DMS79 treated with DMSO at 0.1 percent for 48 hours (cell line): ENCODE results near the gene HTR1A.

ENCODE experiments used
- DNase-seq: peaks from one replicate; lab custom pipeline; 2025; lab: John Stamatoyannopoulos, UW

Gene HTR1A

DNA sequence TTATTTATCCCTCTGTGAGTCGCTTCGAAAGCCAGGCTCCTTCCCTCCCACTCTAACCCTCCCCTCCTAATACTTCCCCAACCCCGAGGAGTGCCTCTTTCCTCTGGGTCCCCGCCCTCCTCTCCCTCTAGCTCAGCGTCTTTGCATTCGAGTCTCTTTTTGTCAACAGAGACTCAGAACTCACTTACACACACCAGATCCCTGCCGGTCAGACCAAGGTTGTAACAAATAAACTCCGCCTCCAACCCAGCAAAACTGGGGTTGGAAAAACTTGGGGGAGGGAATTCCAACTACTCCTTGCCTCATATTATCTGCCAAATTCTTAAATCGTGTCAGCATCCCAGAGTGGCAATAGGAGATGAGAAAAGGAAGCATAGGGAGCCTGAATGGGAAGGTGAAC, at the start of gene HTR1A:
Gene HTR1A, minus strand, starts transcription at position 167 of the 400 bp plus-strand sequence. CDS start 726 bp downstream, outside the sequence.
- DNase-seq = peak; percentile 20

DNA sequence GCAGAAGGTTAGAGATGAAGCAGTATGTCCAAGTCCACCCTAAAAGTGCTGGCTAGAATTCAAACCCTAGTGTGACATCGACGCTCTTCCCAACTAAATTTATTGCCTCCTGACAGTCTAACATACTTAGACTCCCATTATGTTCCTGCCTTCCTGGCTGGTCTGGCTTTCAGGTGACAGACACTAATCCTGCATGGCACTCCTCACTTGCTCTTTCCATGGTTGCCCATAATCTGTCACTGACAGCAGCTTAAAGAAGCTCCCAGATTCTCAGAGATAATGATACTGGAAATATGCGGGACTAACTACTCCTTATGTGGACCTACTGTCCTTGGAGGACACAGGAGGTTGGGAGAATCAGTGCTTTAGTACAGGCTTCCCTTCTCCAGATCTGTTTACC, 41.7 kb upstream of the HTR1A start:
- no peak for DNase-seq

DNA sequence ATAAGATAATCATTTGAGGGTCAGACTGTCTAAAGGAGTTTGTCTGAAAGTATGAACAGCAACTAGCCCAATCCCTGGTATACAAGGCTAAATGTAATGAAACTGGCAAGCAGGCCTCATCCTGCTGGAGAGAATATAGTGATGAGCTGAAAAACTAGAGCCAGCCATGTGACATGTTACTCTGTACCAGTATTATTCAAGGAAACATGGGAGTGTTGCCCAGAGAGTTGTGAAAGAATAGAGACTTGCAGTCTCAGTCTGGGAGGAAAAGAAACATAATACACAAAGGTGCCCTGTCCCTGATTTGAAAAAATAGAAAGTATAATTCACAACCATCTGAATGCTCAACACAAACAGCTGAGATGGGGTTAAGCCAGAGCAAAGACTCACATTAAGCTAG, 37.9 kb upstream of the HTR1A start:
- DNase-seq = no peak

DNA sequence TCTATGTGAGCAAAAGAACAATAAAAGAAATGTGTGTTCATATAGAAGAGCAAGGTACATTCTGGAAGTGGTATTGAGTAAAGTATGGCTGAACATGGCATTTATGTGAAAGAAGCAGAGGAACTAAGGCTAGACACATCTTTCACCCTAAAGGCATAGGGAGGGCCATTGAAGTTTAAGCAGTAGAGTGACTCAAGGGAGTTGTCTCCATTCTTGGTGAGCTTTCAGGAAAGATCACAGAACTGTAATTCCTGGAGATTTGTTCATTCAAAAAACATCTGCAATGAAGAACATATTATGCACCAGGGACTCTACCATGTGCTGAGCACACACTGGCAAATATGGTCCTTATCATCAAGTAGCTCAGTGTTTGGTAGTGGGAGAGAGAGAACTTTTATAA, 24.8 kb upstream of the HTR1A start:
- DNase-seq = no peak

DNA sequence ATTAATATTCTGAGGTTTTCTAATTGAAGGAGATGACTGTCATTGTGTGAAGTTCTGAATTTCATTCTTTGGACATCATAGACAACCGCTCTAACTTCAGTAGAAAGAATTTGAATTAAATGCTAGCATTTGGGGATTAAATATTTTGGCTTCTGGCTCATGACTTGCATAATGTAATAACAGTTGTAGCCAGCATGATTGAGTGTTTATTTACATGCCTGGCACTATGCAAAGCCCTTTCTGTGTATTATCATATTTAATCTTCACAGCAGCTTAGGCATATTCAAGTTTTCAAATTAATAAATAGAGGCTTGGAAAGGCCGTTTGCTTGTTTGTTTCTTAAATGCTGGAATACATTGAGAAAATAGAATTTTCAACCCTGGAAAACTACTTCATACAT, 19.6 kb upstream of the HTR1A start:
- DNase-seq = no peak

DNA sequence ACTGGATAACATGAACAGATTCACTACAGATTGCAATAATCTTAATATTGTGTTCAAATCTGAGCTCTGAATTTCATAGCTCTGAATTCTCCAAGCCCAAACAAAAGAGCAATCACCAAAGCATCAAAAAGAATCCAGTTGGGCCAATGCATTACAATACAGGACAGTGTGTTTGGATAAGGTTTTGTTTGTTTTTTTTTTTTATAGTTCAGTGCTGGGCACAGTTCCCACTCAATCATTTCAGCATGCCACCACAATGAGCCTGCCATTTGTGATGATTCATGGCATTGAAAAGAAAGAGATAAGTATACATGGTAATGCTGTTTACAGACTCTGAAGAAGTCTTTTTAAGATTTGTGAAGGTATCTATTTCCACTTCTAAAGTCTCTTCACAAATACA, 1.7 kb upstream of the HTR1A start:
- DNase-seq = no peak

DNA sequence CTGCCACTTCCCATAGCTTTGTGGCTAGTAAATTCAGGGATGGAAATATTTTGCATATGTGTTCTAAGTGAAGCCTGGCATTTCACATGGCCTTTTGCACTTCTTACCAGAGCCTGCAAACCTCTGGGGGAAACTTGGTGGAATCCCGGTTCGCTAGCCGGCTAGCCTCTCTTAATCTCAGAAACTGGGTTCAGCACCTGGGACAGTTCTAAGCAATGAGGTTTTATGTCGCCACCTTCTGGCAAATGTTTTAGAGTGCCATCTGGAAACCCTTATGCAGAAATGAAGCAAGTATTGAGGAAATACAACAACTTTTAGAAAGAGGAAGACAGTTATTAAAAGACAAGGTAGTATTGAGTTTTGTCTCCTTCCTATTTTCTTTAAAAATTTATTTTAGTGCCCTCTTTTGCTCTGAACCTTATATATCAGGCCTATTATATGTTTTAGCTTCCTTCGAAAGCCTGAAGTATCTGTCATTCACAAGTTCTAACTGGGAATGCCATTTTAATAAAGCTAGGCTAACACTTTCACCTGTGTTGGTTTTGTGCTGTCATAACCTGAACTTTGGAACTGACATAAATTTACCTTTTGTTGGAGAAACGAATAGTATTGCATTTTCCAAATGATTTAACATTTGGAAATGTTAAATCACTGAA, 963 bp upstream of the HTR1A start:
- DNase-seq = peak; percentile 31

DNA sequence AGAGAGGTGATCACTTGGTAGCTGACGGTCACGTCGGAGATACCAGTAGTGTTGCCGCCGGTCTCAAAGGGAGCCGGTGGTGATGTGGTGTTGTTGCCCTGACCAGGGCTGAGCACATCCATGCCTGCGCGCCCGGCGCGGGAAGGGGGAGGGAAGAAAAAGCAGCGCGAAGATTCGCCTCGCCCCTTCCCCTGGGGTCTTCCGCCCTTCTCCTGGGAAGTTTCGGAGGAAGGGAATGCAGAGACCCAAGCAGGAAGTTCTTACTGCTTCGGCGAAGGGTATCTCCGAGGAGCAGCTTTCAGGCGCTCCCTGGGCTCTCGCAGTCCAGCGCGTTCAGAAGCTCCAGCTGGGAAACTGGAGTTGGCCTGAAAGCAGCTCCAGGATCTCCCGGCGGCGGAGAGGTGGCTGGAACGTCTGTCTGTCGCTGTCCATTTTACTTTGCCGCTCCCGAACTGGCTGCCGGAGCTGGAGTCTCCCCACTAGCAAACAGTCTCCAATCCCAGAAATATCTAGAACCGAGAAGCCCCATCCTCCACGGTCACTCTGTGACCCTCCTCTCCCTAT, 565 bp downstream of the HTR1A start:
- no peak for DNase-seq

DNA sequence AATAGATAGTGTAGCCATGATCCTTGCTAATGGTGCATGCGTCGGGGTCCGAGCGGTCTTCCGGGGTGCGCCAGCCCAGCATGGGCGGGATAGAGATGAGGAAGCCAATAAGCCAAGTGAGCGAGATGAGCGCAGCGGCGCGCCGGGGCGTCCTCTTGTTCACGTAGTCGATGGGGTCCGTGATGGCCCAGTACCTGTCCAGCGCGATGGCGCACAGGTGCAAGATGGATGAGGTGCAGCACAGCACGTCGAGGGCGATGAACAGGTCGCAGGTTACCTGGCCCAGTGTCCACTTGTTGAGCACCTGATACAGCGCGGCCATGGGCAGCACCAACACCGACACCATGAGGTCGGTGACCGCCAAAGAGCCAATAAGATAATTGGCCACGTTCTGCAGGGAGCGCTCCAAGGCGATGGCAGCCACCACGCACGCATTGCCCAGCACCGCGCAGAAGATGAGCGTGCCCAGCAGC, 1.1 kb downstream of the HTR1A start:
- no peak for DNase-seq

DNA sequence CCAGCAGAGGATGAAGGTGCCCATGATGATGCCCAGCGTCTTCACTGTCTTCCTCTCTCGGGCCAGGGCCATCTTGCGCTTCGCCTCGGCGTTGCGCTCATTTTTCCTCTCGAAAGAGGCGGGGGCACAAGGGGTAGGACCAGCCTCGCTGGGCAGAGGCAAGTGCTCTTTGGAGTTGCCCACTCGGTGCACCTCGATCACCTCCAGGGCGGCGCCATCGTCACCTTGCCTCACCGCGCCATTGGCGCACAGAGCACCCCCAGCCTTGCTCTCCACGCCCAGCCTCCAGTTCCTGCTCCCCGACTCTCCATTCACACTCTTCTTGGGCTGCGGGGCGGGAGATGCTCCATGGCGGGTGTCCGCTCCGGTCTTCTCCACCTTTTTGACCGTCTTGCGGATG, 1.6 kb downstream of the HTR1A start:
- no peak for DNase-seq

DNA sequence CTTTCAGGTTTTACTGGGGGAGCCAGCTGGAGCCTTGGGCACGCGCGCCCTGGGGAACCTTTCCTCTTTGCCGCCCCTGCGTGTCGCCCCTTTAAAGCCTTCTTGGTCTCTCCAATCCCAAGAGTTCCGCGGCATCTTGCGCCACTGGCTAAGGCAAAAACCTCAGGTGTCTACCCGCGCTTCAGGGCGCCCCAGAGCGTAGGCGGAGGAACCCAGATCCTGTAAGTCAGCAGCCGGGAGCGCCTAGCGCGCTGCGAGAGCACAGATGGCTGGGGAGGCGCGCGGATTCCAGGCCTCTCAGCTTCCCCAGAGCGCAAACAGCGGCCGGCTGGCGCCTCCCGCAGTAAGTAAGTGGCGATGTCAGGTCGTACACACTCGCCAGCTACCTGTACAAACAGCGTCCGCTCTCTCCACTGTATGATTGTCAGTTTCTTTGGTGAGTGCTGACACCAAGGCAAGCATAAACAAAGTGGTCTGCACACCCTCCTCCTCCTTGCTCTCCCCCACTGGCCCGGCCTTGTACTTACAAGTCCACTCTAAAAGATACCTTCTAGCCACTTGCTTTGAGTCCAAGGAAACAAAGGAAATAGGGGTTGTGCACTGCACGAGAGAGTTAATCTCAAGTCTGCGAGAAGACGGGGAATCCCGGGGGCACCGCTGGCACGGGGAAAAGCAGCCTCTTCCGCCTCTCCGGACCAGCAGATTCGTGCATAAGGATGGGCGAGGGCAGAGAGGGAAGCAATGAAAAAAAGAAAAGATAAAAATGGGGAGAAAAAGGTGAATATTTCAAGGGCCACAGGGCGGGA, 2.9 kb downstream of the HTR1A start:
- DNase-seq = peak; percentile 53

DNA sequence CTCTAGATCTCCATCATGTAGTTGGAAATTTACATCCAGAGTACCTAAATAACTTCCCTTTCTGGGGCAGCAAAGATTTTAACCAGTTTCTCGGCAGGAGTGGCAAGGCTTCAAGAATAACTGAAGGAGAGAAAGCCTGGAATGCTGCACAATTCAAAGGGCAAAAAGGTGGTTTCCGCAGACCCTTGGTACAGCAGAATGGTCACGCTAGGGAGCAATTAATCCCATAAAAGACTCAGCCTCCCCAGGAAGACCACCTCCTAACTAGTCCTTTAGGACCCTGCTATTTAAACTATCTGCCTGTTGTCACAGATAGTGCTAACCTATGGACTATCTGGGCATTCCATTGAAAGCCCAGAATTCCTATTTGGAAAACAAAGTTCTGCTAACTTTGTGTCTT, 3.6 kb downstream of the HTR1A start:
- DNase-seq = no peak

DNA sequence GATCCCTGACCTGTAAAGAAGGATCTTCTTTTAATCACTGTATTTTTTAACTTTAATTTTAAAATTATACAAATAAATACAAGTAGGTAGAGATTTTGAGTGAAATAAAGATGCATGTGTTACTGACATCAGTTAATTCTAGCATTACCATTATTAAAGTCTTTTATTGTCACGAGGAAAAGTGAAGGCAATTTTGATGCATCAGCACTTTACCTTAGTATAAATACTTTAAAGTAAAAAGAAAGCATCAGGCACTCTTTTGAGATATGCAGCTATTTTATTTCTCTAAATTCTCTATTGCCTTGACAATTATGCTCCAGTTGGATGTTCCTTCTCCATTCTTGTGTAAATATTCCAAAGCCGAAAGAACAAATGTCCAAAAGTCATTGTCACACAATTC, 4.6 kb downstream of the HTR1A start:
- no peak for DNase-seq

DNA sequence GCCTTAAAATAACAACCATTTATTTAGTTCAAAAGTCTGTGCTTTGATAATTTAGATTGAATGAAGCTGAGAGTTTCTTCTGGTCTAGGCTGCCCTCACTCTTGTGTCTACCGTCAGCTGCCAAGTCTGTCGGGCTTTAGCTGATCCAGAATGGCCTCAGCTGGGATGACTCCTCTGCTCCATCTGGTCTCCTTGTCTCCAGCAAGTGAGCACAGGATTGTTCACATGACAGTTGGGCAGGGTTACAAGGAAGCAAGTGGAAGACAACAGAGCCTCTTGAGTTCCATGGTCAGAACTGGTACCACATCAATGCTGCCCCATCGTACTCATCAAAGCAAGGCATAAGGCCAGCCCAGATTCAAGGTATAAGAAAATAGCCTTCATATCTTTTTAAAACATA, 9.0 kb downstream of the HTR1A start:
- DNase-seq = no peak

DNA sequence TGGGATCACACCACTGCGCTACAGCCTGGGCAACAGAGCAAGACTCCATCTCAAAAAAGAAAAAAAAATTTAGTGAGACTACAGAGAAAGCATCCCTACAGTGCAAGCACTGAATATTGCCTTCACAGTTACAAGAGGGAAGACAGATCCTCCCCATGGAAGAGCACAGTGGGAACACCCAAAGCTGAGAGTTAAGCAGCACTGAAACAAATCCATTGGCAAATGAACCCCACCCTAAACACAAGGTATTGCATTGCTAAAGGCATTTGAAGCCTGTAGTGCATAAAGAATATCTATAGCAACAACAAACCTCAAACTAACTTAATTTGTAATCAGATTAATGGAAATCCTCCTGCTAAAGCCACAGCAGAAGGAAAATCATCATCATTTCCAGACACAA, 27.1 kb downstream of the HTR1A start:
- DNase-seq = no peak

DNA sequence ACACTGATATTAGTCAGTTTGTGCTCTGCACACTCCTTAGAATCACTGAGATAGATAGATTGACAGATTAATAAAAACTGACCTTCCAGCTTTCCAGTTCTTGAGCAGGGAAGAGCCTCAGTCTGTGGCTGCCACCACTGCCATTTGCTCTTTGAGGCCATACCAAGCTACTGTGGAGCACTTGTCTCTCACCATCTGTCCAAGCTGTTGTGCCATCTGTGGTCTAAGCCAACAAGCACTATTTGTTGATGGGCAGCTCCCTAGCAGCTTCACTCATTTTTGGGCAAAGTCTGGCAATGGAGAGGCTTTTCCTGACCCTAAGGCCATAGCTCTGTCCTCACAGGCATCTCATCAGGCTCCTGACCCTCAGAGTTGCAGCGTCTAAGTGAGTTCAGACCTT, 30.4 kb downstream of the HTR1A start:
- no peak for DNase-seq

DNA sequence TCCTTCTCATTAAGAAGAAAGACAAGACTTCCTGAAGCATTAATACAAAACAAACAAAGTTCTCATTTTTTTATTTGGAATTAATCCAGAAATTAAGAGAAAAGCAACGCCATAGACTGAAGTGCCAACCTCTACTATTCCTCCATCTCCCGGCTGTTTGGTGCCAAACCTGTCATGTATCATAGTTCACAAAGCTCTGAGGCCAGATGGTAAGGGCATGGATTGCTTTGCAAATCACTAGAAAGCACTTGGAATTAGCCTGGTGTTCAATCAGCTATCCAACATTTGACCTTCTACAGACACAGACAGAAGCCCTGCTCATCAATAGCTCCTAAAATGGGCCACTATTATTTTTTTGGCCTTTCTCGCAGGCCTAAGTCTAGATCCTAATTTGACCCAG, 33.8 kb downstream of the HTR1A start:
- no peak for DNase-seq

DNA sequence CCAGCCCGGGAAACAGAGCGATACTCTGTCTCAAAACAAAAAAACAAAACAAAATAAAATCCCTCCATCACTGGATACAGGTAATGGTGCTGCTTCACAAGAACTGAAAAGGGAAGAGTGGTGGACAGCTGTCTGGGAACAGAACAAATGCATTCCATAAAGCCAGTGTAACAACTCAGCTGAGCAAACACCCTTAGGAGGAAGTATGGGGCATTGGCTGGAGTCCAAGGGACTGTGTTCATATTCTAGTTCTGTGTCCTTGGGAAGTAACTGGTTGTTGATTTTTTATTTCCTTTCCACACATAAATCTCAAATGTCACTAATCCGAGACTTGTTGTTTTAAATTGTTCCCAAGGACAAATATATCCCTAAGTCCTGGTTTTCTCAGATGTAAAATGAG, 38.3 kb downstream of the HTR1A start:
- no peak for DNase-seq

DNA sequence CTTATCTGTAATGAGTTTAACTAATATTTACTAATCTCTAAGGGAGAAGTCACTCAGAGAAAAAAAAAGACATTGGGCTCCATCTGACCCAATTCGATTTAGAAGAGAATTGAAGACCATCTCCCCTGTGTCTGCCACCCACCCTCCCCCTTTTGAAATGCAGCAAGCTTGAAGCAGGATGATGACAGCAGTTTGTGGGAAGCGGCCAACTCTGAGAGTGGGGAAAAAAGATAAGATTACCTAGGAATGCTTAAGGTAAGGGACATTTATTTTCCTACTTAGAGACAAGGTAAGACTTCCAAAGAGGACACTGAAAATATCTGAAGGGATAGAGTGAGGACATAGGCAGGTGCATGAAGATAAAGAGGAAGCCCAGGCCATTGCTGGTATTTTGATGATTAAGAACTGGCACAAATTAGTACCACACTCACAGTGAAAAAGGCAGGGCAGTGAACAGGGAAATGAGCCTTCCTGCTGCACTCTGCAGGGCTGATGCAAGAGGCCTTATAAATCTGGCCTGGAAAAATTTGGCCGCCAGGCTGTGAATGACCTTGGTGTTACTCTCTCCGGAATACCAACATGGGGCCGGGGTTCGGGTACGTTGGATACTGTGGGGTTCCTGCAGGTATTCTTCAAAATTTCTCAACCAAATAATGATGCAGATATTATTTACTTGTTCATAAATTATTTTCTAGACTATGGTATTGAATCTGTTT, 42.3 kb downstream of the HTR1A start:
- DNase-seq = no peak

DNA sequence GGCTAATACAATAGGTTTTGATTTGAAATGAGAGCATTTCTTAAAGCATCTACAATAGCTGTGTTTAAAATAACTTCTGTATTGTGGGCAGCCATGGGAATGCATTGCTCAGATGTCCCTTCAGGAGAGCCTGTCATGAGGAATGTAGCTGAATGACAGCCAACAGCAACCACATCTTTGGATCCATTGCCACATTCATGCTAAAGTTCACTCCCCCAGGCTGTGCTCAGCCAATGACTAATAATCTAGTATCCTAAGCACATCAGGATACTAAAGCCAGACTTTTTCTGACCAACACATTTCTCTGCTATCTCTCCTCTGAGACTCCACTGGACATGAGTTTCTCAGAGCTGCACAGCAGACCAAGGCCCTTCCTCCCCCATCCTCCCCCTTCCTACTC, 45.5 kb downstream of the HTR1A start:
- no peak for DNase-seq

DNA sequence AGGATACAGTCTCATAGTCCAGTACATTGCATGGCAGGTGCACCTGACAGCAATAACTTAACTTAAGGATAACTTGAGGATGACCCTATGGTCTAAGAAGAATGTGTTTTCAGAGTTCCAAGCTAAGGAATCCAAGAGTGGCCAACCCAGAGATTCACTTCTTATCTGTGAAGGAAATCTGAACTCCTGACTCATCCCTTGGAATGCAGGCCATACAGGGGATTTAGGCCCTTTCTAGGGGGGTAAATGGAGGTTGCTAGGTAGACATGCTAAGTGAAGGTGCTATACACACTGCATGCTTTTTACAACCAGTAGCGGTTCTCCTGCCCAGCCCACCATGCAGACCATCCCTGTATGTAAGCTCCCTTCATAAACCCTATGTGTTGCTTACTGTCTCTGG, 50.4 kb downstream of the HTR1A start:
- DNase-seq = no peak
